ENCODE results near the gene CPHXL2. TPM values are rescaled to one million over a fixed set of nuclear protein-coding genes. Genes with fewer than 3 reads are reported as not detected.
A peak's percentile ranks its signal among the peaks of the same experiment; 100 is the strongest.

CPHXL2 gene
- total RNA-seq, 2 experiments from 2014 or later, result not detected

GRCh38 chr16:75621170-75621477, 55.7 kb downstream of the CPHXL2 start:
- intact Hi-C loops (cut with micrococcal nuclease), result loop anchor here (10.0 kb wide), 1 partner anchor 156 kb away; the partner anchor contains the start of gene TMEM170A
- peak overlapping the region; percentile 96 for H3K27ac Mint-ChIP-seq
- peaks cover 51% of the 10 kb centered on the region for H3K4me1 Mint-ChIP-seq (ENCODE audit: low read depth)
- peaks cover 41% of the 10 kb centered on the region for H3K36me3 Mint-ChIP-seq (ENCODE audit: low read depth)
- no peak for ATAC-seq
- ChIA-PET CTCF (interaction anchor here (0.7 to 3.5 kb wide), 14 partner anchors 10 to 421 kb away, joined by 3 to 18 read pairs (median 3); partner anchors contain the start of genes KARS1 and TERF2IP), POLR2A (interaction anchor here (0.7 to 4.1 kb wide), 7 partner anchors 10 to 66 kb away, joined by 3 to 50 read pairs (median 3); partner anchors contain the start of genes GABARAPL2, KARS1 and TERF2IP)
- H3K27me3 Mint-ChIP-seq, result no peaks in the 10 kb centered on the region
- DNase-seq, result no peak
- TF ChIP-seq, protein P1, sequence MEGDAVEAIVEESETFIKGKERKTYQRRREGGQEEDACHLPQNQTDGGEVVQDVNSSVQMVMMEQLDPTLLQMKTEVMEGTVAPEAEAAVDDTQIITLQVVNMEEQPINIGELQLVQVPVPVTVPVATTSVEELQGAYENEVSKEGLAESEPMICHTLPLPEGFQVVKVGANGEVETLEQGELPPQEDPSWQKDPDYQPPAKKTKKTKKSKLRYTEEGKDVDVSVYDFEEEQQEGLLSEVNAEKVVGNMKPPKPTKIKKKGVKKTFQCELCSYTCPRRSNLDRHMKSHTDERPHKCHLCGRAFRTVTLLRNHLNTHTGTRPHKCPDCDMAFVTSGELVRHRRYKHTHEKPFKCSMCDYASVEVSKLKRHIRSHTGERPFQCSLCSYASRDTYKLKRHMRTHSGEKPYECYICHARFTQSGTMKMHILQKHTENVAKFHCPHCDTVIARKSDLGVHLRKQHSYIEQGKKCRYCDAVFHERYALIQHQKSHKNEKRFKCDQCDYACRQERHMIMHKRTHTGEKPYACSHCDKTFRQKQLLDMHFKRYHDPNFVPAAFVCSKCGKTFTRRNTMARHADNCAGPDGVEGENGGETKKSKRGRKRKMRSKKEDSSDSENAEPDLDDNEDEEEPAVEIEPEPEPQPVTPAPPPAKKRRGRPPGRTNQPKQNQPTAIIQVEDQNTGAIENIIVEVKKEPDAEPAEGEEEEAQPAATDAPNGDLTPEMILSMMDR (IDR thresholded peaks at IDR 0.05), result peak; percentile 33
- peak overlapping the region; percentile 97 for H3K4me3 Mint-ChIP-seq
- no peaks in the 10 kb centered on the region for H3K9me3 Mint-ChIP-seq

DNA sequence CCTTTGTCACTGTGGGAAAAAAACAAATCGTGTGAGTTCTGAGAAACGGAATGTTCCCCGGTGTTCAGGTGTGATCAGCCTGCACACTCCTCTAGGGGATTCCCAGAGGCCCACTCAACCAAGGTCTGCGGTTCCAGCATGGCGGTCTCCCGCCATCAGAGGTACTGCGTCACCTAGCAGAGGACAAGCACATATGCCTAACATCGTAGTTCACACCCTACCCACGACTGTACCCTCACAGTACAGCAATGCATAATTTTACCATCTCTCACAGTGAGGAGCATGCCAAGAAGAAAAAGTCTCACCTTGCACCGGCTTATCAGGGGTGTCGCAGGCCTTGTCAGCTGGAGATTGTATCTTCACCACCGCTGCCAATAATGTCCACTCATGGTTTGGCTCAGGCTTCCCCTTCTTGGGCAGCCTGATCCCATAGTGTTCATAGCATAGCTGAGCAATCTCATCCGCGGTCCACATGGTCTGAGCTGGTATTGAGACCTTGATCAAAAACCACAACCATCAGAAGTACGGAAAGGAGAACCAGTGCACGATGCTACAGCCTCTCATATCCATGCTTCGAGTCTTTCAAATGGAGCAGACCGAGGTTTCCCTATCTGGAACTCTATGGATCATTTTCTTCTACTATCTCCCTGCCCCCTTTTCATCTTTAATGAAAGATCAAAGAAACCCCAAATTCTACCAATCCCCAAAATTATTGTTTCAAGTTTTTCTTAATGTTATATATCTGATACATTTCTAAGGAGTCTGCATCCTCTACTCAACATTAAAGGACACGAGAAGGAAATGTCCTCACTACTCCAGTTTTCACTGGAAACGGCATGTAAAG, 56.3 kb downstream of the CPHXL2 start:
- no peaks in the 10 kb centered on the region for H3K9me3 Mint-ChIP-seq
- peak overlapping the region; percentile 84 for H3K27ac Mint-ChIP-seq
- TF ChIP-seq, protein P1 (IDR thresholded peaks at IDR 0.05), result no peak
- intact Hi-C loops (cut with micrococcal nuclease), result loop anchor here (10.0 kb wide), 1 partner anchor 156 kb away; the partner anchor contains the start of gene TMEM170A
- ATAC-seq (peak; percentile 27), DNase-seq (peak; percentile 70)
- ChIA-PET CTCF (interaction anchor here (1.0 to 3.5 kb wide), 8 partner anchors 19 to 148 kb away, joined by 3 to 15 read pairs (median 3); partner anchors contain the start of genes KARS1 and TERF2IP), POLR2A (interaction anchor here (0.7 to 4.1 kb wide), 5 partner anchors 12 to 66 kb away, joined by 3 to 50 read pairs (median 3); partner anchors contain the start of genes GABARAPL2, KARS1 and TERF2IP)
- H3K36me3 Mint-ChIP-seq (ENCODE audit: low read depth), result peaks cover 41% of the 10 kb centered on the region
- H3K27me3 Mint-ChIP-seq, result no peaks in the 10 kb centered on the region
- peaks cover 55% of the 10 kb centered on the region for H3K4me1 Mint-ChIP-seq (ENCODE audit: low read depth)
- H3K4me3 Mint-ChIP-seq, result peak overlapping the region; percentile 97

- no peaks in the 10 kb centered on the region for H3K9me3 Mint-ChIP-seq
- CTCF ChIA-PET, result interaction anchor here (1.1 to 1.6 kb wide), 2 partner anchors 17 to 146 kb away, joined by 3 read pairs; no protein-coding TSS in a partner anchor
- DNase-seq (no peak), ATAC-seq (no peak)
- no peak overlapping the region for H3K27ac Mint-ChIP-seq
- peaks cover 53% of the 10 kb centered on the region for H3K4me1 Mint-ChIP-seq (ENCODE audit: low read depth)
- no peak overlapping the region for H3K4me3 Mint-ChIP-seq
- POLR2A ChIA-PET, result interaction anchor here (1.1 to 2.9 kb wide), 2 partner anchors 30 to 43 kb away, joined by 3 to 17 read pairs; partner anchors contain the start of genes KARS1 and TERF2IP
- H3K36me3 Mint-ChIP-seq (ENCODE audit: low read depth), result peaks cover 40% of the 10 kb centered on the region
- no peaks in the 10 kb centered on the region for H3K27me3 Mint-ChIP-seq
- intact Hi-C loops (cut with micrococcal nuclease), result no loop called here
- TF ChIP-seq, protein P1 (IDR thresholded peaks at IDR 0.05), result no peak
These were observed 58.0 kb downstream of the CPHXL2 start for GRCh38 chr16:75618780-75619179.

DNA sequence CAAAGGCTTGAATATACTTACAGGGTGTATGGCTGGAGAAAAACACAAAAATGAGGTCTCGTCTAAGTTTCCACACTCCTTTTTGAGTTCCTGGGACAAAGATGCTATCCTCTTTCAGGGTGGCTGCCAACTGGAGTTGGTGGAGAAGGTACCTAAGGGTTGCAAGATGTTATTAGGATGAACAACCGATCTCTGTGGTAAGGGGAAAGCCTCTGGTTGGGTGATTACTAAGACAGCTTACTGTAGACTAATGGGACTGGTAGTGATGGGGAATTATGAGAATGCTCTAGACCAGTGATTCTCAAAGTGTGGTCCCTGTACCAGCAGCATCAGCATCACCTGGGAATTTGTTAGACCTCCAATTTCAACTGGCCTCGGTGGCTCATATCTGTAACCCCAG, 59.7 kb downstream of the CPHXL2 start:
- TF ChIP-seq, protein P1 (IDR thresholded peaks at IDR 0.05), result no peak
- Mint-ChIP-seq H3K27ac (peak overlapping the region; percentile 81), H3K4me3 (no peak overlapping the region), H3K9me3 (no peaks in the 10 kb centered on the region), H3K36me3 (ENCODE audit: low read depth) (peaks cover 50% of the 10 kb centered on the region), H3K27me3 (no peaks in the 10 kb centered on the region), H3K4me1 (ENCODE audit: low read depth) (peaks cover 53% of the 10 kb centered on the region)
- intact Hi-C loops (cut with micrococcal nuclease), result no loop called here
- ATAC-seq, result no peak
- ChIA-PET CTCF (interaction anchor here (1.1 kb wide), 1 partner anchor 100 kb away, joined by 3 read pairs; no protein-coding TSS in a partner anchor), POLR2A (interaction anchor here (2.9 kb wide), 1 partner anchor 32 kb away, joined by 17 read pairs; the partner anchor contains the start of genes KARS1 and TERF2IP)
- DNase-seq, result no peak
